CD4-positive, alpha-beta T cell treated with Interleukin-12 subunit alpha and Interleukin-12 subunit beta, for 1 hour (primary cell): ENCODE measurements around the gene THSD7A.
"Not testable (repeated sequence)": the region's sequence is repeated elsewhere in the genome, so short reads cannot be mapped to it uniquely, and the experiment has no call there.

Experiments
- DNase-seq: peaks from one replicate; pipeline ENCODE4 v3.0.0-alpha.2; 2020

The THSD7A gene

GRCh38 chr7:11443934-11444333 is 388.1 kb downstream of the THSD7A start:
- DNase-seq = not testable (repeated sequence)

DNA sequence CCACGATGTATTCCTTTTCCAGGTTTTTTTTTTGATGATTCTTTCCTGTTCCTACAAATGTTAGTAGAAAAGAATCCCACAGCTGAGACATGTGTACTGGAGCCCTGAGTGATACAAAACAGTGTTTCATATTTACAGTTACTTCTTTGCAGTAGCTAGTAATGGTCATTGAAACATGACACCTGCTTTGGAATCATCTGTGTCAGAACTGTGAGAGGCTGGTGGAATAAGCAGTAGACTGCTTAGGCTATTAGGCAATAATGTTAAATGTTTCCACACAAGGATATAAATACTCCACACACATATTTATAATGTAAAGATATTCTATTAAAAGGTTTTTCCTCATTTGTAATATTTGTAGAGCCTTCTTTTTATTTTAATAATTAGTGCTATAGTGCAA is 394.0 kb downstream of the THSD7A start:
- DNase-seq = no peak

- no peak for DNase-seq
Observed at GRCh38 chr7:11436773-11437524, 395.0 kb downstream of the THSD7A start.

- DNase-seq = no peak
Observed at GRCh38 chr7:11436316-11436715, 395.7 kb downstream of the THSD7A start.

DNA sequence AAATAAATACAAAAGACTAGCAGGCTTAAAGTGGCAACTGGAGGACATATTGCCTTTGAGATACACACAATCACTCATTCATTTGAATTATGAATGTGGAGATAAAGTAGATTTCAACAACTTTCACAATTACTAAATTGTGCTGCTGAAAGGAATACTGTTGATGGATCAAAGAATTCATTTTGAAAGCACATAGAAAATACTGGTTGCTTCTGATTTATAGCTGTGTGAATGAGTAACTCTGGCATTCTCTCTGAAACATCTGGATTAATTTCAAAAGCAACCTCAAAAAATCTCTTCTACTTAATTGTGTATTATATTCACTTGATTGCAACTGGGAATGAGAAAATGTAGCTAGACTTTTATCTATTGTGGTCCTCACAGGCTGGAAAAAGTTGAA is 397.6 kb downstream of the THSD7A start:
- DNase-seq = no peak

DNA sequence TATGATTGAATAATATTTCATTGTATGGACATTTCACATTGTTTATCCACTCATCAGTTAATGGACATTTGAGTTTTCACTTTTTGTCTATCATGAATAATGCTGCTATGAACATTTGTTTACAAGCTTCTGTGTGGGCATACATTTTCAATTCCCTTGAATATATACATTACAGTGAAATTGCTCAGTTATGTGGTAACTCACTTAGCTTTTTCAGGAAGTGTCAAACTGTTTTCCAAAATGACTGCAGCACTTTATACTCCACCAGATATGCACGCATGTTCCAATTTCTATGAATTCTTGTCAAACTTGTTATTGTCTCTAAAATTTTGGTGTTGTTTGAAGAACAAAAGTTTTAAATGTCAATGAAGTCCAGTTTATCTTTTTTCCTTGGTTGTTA is 401.2 kb downstream of the THSD7A start:
- no peak for DNase-seq

DNA sequence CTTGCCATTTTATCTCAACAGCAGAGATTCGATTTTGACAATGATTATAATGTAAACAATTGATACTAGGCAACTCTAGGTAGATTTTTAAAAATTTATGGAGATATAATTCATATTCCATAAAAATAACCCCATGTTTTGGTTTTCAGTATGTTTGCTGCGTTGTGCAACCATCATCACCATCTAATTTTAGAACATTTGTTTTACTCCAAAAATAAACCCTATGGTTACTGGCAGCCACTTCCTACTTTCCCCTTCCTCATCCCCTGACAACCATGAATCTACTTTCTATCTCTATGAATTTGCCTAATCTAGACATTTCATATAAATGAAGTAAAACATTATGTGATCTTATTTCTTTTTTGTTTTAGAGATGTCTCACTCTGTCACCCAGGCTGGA is 401.9 kb downstream of the THSD7A start:
- no peak for DNase-seq

GRCh38 chr7:11428877-11429581 is 403.0 kb downstream of the THSD7A start:
- DNase-seq = no peak

DNA sequence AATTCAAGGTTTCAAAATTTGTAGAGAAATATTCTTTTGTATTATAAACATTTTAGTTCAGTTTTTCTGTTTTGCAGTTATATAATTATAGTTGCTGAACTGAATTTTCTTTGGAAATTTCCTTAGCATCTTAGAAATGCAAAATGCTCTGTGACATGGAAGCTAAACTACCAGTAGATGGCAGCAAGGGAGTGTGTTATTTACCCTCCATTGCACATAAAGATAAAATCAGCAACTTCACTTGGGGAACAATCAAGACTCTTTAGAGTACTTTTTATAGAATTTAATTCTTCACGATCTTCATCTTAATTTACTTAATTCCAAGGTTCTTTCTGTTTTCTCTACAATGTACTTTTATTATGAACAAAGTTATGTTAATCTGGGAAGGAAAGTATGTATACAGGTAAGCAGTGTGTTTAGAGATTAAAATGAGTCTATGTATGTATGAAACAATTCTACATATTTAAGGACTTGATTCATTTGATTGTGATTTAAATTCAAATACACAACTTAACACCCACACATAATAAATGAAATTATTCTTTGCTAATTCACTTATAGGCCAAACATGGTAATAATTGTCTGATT is 404.2 kb downstream of the THSD7A start:
- DNase-seq = peak; percentile 13

GRCh38 chr7:11424006-11424405 is 408.0 kb downstream of the THSD7A start:
- DNase-seq = no peak

DNA sequence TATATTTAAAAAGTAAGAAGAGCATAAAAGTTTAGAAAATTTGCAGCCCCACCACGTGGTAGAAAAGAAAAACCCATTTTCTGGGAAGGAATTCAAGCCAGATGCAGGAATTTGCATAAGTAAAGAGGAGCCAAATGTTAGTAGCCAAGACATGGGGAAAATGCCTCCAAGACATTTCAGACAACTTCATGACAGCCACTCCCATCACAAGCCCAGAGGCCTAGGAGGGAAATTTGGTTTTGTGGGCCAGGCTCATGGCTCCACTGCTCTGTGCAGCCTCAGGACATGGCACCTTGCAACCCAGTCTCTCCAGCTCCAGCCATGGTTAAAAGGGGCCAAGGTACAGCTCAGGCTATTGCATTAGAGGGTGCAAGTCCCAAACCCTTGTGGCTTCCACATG is 411.9 kb downstream of the THSD7A start:
- no peak for DNase-seq

DNA sequence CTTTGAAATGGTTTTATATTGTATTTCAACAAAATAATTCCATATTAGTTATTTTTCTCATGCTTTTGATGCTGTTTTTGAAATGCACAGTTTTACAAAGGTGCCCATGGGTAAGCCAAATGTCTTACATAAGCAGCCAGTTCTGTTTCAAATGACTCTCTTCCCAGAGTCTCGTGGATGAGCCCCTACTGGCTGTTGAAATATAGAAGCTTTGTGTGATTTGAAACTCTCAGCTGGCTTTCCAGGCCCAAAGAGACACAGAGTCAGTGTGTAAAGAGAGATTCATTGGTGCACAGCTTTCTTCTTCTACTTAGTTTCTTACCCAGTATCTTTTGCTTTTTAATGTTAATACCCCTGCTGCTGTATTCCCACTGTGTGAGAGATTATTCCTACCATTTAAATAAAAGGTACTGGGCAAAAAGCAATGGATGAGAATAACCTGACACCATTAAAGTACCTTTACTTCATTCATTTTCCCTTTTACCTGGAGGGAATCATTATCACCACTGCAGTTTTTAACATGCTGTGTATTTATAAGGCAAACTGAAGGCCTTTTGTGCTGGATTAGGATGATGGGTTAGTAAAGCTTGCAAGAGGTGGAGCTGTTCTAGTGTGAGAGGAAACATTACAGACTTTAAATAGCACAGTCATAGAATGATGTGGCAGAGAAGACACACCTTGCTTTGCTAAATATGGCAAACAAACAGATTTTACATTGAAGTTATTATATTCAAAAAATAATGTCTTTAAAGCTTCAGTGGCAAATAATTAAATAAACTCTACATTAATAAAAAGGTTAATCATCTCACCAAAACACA is 415.1 kb downstream of the THSD7A start:
- DNase-seq = no peak

- DNase-seq = no peak
Observed at GRCh38 chr7:11415101-11415500, 416.9 kb downstream of the THSD7A start.

- DNase-seq = no peak
Observed at GRCh38 chr7:11413901-11414300, 418.1 kb downstream of the THSD7A start.

- DNase-seq = no peak
Observed at GRCh38 chr7:11412036-11412435, 420.0 kb downstream of the THSD7A start.

DNA sequence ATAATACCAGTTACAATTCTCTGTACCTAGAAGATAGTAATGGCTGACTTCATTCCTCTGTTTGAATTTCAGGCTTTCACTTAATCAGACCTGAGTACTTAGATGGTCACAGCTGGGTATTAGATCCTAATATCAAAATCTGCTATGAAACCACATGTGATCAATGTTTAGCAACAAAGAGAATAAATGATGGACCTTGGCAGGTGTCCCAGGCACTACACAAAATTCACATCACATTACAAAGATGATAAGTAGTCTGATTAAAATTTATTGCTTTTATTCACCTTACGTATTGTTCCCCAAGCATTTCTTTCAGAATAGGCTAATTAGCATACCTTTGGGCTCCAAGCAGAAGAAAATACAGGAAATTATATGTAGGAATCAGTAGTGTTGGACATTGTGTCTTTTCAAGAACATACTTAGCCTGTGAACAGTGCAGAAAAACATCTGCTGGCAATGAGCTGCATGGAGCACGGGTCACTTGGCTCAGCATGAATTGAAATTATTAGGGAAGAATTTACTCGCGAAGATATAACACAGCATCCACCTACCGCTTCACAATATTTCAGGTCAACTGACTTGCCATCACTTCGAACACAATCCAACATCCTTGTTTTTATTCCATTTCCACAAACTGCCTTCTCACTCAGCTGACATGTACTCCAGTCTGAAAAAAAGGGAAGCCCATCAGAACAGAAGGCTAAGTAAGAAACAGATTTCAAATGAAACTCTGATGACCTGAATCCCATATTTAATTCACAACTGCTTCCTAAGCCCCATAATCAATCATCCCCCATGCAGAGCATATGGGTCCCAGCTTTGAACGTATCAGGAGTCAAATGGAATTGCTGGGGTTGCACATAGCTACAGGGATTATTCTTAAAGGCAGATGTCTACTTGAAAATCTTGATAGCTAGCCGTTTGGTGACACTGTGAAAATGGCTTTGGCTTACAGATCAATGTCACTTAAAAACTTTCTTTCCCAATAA is 421.0 kb downstream of the THSD7A start:
- no peak for DNase-seq

DNA sequence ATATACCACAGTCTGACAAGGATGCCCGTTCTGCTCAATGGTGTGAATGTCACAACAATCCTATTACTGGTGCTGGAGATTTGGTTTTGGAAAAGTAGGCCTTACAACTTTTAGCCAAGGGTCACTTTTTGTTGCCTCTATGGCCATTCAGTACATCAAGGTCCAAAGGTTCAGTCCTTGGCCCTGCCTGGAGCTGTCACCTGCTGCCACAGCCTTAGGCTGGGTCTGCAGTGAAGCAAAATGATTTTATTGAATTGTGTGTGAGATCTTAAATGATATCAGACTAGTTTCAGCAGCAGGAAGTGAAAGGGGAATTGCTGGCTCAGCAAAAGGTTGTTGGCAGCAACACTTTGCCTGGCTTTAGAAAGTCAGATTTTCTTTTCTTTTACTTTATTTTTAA is 427.6 kb downstream of the THSD7A start:
- no peak for DNase-seq

DNA sequence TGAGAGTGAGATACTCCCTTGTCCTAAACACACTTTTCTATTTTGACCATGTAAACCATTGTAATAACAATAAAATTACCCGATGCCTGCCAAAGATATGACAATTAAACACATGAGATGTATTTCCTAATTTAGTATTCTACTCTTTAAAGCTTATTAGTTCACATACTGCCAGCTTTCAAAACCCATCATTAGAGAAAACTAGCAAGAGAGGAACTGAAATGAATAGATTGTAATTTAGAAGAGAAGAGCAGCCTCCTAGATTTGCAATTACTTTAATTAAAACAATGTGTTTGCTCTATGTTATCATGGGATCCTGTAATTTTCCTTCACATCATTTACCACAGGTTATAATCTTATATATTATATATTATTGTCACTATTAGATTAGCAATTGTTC is 428.2 kb downstream of the THSD7A start:
- DNase-seq = no peak

DNA sequence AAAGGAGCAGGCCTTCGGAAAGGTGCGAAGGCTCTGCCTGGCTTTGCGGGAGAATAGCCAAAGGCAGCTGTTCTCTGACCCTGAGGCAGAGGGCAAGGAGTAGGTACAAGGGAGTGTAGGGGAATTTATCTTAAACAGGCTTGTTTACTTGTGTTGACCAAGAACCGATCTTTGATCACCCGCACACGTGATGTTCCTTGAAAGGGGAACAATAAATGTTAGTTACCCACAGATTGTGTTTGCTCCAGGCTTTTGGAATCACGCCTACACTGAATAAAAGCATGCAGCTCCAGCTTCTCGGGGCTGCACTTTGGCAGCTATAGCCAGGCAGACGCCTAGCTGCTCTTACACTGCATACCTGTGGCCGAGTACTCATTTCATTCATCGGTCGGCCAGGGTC is 437.6 kb downstream of the THSD7A start:
- no peak for DNase-seq

GRCh38 chr7:11379641-11380040 is 452.4 kb downstream of the THSD7A start:
- no peak for DNase-seq

DNA sequence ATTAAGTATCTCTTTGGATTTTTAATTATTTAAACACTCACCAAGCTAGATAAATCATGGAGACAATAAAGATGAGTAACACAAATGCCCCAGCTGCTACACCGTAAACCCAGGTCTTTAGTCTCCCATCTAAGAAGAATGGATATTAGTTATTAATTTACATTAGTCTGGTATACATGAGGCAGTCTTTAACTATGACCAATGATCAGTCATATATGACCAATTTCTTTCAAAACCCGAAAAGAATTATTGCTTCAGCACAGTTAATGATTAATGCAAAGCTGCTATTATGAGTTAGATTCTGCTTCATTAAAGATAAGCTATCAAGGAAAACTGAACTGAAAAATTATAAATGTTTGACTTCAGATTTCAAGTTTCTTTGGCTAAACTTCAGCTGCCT is 455.5 kb downstream of the THSD7A start:
- DNase-seq = no peak

- DNase-seq = no peak
Observed at GRCh38 chr7:11374629-11375028, 457.4 kb downstream of the THSD7A start.
